GM20000 (cell line): ENCODE measurements around the gene KCNE1.

Experiments
- DNase-seq: peaks from one replicate; pipeline ENCODE4 v3.0.0; 2012; ENCODE audit warnings: low spot score
- TF ChIP-seq, protein P1 (sequence below): IDR thresholded peaks from 2 replicates; pipeline ENCODE4 v1.5.1; 2012; ENCODE audit warnings: mild to moderate bottlenecking, control low read depth; ENCODE audit errors: extremely low read depth, missing control alignments

Gene KCNE1

DNA sequence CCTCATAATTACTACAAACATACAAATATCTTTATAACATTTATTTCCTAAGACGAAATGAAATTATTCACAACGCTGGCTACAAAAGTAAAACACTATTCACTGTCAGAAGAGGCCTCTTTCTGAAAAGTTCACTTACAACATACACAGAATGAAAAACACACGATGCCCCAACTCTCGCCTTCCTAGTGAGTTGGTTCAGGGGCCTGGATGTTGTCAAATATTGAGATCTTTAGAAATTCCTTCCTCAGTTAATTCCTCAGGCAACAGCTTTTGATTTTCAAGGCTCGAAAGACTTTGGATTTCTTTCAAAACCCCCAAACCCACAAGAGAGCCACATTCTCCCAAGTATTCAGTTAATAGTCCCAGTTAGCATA is 14.2 kb upstream of the KCNE1 start:
- no peak for DNase-seq
- TF ChIP-seq, protein P1, sequence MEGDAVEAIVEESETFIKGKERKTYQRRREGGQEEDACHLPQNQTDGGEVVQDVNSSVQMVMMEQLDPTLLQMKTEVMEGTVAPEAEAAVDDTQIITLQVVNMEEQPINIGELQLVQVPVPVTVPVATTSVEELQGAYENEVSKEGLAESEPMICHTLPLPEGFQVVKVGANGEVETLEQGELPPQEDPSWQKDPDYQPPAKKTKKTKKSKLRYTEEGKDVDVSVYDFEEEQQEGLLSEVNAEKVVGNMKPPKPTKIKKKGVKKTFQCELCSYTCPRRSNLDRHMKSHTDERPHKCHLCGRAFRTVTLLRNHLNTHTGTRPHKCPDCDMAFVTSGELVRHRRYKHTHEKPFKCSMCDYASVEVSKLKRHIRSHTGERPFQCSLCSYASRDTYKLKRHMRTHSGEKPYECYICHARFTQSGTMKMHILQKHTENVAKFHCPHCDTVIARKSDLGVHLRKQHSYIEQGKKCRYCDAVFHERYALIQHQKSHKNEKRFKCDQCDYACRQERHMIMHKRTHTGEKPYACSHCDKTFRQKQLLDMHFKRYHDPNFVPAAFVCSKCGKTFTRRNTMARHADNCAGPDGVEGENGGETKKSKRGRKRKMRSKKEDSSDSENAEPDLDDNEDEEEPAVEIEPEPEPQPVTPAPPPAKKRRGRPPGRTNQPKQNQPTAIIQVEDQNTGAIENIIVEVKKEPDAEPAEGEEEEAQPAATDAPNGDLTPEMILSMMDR, result no peak

DNA sequence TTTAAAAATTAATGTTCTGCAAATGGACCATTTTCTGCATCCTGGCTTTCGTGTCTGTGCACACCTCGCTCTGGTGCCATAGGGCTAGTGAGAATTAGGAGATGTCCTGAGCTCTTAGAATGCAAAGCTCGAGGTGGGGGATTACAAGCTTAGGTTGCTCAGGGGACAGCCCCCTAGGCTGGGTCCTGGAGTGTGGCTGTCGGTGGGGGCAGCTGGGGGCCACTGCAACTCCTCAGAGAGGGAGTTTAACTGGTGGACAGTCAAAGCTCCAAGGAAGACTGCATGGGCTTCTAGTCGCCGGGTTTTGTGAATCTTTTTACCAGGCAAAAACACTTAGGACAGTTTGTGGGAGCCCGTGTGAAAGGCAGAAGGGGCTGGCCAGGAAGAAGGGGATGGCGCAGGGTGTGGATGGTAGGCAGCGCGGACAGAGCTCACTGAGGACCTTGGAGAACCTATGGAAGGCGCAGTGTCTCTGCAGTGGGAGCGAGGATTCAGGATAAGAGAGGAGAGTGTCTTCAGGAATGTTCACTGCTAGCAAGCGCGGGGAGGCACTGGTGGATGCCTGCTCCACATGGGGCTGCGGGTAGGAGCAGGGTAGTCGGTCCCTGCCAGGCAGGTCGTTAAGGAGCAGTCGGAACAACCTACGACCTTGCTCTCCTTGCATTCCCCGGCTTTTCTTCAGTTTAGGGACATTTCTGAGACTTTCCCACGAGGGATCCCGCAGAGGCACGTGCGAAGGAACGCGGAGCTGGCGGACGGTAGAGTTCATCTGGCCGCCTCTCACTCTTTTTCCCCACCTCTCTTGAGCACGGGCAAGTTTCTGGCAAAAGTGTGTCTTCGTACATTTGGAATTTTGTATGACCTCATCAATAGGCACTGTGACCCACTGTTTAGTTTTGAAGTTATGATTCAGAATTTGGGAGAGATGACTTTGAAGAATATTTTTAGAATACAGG is 12.9 kb upstream of the KCNE1 start:
- no peak for DNase-seq

GRCh38 chr21:34523019-34523555 is 11.1 kb upstream of the KCNE1 start:
- TF ChIP-seq, protein P1, result no peak
- no peak for DNase-seq

More for the DNA sequence above, 12.9 kb upstream of the KCNE1 start:
- TF ChIP-seq, protein P1, result no peak

GRCh38 chr21:34522284-34522683 is 10.3 kb upstream of the KCNE1 start:
- TF ChIP-seq, protein P1, result no peak
- DNase-seq, result no peak

DNA sequence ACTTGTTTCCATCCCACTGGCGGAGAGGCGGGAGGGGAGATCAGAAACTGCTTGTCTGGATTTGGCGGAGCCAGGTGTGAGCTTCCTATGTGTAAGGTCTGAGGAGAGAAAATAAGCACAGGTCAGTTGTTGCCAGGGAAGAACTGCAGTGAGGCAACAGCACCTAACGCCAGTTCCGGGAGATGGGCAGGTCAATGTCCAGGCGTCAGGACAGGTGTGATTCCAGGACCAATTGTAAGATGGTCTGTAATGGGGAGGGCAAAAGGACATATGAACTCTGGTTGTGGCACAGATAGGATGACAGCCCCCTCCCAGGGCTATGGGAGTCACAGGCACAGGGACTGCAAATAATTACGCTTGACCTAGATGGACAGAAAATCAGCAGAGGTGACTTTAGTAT is 9.6 kb upstream of the KCNE1 start:
- TF ChIP-seq, protein P1, result no peak
- no peak for DNase-seq

DNA sequence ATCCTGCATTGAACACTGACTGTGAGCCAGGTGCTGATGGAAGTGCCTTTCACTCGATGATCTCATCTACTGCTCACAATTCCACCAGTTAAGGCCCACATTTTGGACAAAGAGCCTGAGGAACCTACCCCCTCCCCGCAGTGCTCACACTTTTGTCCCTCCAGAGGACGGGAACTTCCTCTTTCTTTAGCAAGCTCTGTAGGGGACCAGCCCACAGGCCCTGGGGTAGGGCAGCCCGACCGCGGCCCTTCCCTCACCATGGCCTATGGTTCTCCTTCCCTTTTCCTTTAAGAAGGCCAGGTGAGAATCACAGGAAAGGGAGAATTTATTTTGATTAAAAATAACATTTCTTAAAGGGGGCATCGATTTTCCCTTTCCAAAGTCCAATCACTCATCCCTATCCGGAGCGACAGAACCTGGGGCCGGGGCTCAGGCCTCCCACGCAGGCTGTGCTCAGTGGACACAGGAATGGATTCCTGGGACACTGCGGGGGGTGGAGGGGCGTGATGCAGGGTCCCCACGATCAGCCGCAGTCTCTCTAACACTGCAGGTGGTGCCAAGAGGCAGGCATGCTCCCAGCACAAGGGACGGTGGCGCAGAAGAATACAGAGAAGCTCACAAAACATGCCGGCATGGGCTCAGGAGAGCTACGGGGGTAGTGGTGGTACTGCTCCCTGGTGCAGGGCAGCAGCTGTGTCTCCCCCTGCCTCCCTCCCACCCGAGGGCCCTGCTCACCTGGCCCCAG is 8.9 kb upstream of the KCNE1 start:
- DNase-seq, result no peak
- TF ChIP-seq, protein P1, result no peak

GRCh38 chr21:34520281-34520680 is 8.3 kb upstream of the KCNE1 start:
- no peak for DNase-seq
- TF ChIP-seq, protein P1, result no peak
